HG03558 (cell line): ENCODE measurements around the gene FAT4.

ENCODE experiments used
- ATAC-seq: cut with Tn5 transposase; IDR thresholded peaks from one replicate; pipeline ENCODE4 v1.9.1; 2021; ENCODE audit warnings: moderate number of reproducible peaks; ENCODE audit not compliant: unreplicated experiment; ENCODE audit errors: extremely low read depth

The FAT4 gene, protein sequence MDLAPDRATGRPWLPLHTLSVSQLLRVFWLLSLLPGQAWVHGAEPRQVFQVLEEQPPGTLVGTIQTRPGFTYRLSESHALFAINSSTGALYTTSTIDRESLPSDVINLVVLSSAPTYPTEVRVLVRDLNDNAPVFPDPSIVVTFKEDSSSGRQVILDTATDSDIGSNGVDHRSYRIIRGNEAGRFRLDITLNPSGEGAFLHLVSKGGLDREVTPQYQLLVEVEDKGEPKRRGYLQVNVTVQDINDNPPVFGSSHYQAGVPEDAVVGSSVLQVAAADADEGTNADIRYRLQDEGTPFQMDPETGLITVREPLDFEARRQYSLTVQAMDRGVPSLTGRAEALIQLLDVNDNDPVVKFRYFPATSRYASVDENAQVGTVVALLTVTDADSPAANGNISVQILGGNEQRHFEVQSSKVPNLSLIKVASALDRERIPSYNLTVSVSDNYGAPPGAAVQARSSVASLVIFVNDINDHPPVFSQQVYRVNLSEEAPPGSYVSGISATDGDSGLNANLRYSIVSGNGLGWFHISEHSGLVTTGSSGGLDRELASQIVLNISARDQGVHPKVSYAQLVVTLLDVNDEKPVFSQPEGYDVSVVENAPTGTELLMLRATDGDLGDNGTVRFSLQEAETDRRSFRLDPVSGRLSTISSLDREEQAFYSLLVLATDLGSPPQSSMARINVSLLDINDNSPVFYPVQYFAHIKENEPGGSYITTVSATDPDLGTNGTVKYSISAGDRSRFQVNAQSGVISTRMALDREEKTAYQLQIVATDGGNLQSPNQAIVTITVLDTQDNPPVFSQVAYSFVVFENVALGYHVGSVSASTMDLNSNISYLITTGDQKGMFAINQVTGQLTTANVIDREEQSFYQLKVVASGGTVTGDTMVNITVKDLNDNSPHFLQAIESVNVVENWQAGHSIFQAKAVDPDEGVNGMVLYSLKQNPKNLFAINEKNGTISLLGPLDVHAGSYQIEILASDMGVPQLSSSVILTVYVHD (N-terminal part only)

DNA sequence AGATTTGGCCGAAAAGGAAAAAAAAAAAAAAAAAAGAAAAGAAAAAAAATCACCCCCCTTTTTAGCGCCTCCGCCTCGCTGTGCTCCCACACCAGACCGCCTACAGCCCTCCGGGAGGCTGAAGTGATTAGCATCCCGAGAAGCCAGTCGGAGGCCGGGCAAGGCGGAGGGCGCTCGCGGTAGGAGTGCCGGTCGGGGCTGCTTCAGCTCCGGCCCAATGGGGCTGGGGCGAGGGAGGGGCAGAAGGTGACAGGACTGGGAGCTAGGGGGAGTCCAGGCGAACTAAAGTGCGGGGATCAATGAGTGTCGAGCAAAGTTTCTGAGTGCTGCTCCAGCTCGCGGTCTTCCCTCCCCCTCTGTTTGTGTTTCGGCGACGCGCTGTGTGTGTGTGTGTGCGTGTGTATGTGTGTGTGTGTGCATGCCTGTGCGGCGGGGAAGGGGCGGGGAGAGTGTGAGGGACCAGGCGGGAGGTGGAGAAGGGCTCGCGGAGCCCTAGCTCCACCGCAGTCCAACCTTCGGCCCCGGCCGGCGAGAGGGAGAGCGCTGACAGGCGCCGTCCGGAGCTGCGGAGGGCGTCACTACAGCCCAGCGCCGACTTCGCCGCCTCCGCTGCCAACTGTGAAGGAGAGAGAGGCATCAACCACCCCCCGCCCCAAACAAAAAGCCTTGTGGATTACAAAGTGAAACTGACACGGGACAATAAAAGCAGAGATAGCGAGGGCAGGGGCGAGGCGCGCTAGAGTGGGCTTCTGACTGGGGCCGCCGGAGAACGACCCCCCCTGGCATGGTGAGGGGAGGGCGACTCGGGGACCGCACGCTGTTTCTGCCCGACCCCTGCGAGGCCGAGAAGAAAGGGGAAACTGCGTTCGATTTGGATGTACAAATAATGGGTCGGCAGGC lies at the start of gene FAT4:
Gene FAT4 (plus strand): TSS at position 280 of the 900 bp plus-strand sequence. CDS start 1,457 bp downstream, outside the sequence.
- peak; percentile 50 for ATAC-seq

GRCh38 chr4:125265846-125266245 lies 48.9 kb upstream of the FAT4 start:
- ATAC-seq = no peak

- no peak for ATAC-seq
Observed at GRCh38 chr4:125266901-125267604, 47.7 kb upstream of the FAT4 start.

- no peak for ATAC-seq
Observed at GRCh38 chr4:125267630-125268029, 47.1 kb upstream of the FAT4 start.

DNA sequence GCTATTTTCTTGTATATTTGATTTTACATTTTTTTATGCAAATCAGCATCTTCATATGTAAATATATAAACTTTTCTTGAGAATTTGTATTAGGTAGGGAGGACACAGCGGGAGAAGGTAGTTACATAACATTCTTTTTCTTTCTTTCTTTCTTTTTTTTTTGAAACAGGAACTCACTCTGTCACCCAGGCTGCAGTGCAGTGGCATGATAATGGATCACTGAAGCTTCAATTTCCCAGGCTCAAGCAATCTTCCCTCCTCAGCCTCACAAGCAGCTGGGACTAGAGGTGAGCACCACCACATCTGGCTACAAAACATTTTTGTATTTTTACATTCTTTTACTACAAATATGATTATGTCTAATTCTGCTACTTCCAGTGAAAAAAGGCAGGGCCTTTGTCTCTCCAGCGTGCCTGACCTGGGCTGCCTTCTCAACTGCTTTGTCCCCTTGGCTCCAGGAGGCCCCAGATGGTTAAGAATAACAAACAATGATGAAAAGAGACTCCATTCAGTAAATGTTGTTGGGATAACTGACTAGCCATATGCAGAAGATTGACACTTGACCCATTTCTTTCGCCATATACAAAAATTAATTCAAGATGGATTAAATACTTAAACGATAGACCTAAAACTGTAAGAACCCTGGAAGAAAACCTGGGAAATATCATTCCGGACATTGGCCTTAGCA lies 46.5 kb upstream of the FAT4 start:
- ATAC-seq = no peak

- ATAC-seq = no peak
Observed at GRCh38 chr4:125276811-125277210, 37.9 kb upstream of the FAT4 start.

DNA sequence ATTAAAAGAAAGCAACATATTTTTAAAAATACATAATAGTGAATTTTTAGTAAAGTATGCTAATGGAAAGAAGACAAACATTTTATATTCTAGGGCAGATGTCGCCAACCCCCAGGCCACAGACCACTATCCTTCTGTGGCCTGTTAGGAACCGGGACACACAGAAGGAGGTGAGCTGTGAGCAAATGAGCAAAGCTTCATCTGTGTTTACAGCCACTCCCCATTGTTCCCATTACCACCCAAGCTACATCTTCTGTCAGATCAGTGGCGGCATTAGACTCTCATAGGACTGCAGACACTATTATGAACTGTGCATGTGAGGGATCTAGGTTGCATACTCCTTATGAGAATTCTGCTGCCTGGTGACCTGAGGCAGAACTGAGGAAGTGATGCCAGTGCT lies 37.0 kb upstream of the FAT4 start:
- ATAC-seq = no peak

- no peak for ATAC-seq
Observed at GRCh38 chr4:125280892-125281403, 33.8 kb upstream of the FAT4 start.

- no peak for ATAC-seq
Observed at GRCh38 chr4:125283707-125284279, 31.0 kb upstream of the FAT4 start.

GRCh38 chr4:125297116-125297515 lies 17.6 kb upstream of the FAT4 start:
- ATAC-seq = no peak

DNA sequence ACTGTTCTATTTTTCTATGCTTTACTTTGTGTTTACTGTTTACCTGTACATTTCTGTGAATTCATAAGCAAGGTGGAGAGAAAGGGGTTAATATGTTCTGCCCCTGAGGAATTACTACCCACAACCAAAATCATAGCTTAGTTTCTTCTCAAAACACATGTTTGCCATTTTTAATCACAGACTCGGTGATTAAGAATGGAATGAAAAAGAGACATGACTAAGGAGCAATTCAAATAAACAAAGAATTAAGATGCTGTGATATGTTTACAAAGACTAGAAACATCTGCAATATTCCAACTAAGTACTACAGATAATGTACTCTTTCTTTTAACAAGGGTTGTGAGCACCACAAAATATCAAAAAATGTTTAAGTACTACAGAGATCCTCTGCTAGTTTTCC lies 11.7 kb upstream of the FAT4 start:
- ATAC-seq = no peak

DNA sequence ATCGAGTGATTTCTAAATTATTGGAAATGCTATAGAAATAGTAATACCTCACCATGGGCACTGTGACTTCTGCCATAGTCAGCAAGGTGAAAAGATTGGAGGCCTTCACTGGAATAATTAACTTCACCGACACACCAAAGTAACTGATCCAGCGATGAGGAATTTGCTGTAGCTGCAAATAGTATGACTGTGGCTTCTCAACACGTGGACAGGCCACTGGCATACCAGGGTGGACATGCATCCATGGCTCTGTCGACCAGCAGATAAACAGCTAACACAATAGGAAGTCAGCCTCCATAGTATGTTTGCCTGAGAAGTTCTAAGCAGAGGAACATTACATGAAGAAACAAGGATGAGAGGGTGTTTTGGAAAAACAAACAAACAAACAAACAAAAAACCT lies 10.9 kb upstream of the FAT4 start:
- ATAC-seq = no peak

GRCh38 chr4:125306112-125306511 lies 8.6 kb upstream of the FAT4 start:
- ATAC-seq = no peak

GRCh38 chr4:125306533-125306932 lies 8.2 kb upstream of the FAT4 start:
- ATAC-seq = no peak

DNA sequence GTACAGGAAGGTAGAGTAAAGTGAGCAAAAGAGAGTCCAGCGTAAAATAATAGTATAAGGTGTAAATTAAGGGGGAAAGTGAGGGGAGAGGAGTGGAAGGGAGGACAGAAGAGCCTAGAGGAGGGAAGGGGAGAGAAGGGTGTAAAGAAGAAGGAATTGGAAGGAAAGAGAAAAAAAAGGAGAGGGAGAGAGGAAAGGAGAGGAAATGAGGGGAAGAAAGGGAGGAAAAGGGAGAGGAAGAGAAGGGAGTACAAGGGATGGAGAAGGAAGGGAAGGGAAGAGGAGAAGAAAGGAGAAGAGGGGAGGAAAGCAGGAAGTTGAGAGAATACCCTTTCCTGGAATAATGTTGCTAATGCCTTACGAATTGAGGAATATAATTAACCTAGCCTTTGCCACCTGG lies 3.3 kb upstream of the FAT4 start:
- no peak for ATAC-seq

DNA sequence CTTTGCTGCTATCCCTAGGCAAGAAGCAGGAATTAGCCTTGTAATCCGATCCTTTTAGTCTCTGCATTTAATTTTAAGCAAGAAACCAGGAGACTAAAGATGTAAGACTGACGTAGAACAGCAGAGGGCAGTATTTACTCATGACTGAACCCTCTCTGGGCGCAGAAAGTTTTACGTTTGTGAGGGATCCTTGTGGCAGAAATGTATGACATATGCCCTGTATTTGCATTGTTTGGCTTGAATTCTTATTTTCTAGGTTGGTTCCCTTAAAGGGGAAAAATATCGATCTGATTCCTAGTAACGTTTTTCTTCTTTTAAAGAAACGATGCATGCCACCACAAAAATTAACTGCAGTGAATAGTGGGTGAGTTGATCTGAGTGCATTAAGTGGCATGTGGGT lies 1.3 kb upstream of the FAT4 start:
- no peak for ATAC-seq

DNA sequence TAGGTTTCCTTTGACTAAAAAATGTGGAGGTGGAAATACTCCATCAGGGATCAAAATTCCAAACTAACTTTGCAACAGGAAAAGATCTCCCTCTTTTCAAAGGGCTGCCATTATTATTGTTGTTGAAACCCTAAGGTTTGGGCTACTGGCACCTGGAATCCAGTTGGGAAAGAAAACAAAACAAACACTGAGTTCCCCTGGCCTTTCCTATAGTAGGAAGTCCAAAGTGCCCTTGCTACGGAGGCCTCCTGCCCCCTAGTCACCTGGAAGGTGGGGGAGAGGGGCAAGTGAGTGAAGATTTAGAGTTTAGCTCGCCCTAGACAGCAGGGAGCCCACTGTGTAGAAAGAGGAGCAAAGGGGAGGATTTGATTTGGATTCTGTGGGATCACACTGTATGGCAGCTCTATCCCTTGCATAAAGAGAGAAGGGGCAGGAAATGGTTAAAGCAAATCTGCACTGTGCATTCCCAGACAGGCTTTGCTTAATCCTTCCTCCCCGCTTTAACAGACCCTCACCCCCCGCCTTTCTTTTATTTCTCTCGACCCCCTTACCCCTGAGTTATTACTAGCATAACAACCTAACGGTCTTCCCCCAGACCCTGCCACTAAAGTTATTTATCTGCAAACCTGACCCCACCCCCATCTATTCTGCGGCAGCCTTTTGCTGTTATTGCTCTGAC lies 627 bp upstream of the FAT4 start:
- ATAC-seq = no peak
